GM19468 (cell line): ENCODE data around the gene PROSER3.

Experiments used
- ATAC-seq: cut with Tn5 transposase; IDR thresholded peaks from one replicate; pipeline ENCODE4 v1.9.1; 2021; ENCODE audit warnings: mild to moderate bottlenecking, moderate library complexity, moderate number of reproducible peaks; ENCODE audit not compliant: unreplicated experiment; ENCODE audit errors: extremely low read depth

PROSER3 gene

GRCh38 chr19:35736913-35737886 is 20.8 kb upstream of the PROSER3 start:
- no peak for ATAC-seq

GRCh38 chr19:35738021-35738886 is 19.7 kb upstream of the PROSER3 start:
- ATAC-seq, result no peak

GRCh38 chr19:35738887-35739229 is 19.1 kb upstream of the PROSER3 start:
- no peak for ATAC-seq

- ATAC-seq, result no peak
Observed at GRCh38 chr19:35739275-35740107, 18.5 kb upstream of the PROSER3 start.

- no peak for ATAC-seq
Observed at GRCh38 chr19:35740108-35740422, 17.9 kb upstream of the PROSER3 start.

GRCh38 chr19:35740423-35741202 is 17.4 kb upstream of the PROSER3 start:
- peak; percentile 50 for ATAC-seq

- no peak for ATAC-seq
Observed at GRCh38 chr19:35741203-35741515, 16.8 kb upstream of the PROSER3 start.

- ATAC-seq, result no peak
Observed at GRCh38 chr19:35742121-35742724, 15.8 kb upstream of the PROSER3 start, which contains the start of gene IGFLR1. TSS of gene IGFLR1 (minus strand) at chr19:35742452. CDS start at chr19:35741180, 1,272 bp downstream.

GRCh38 chr19:35743640-35744429 is 14.1 kb upstream of the PROSER3 start:
- no peak for ATAC-seq

GRCh38 chr19:35744430-35745327 is 13.3 kb upstream of the PROSER3 start:
- ATAC-seq, result no peak

GRCh38 chr19:35745328-35746086 is 12.5 kb upstream of the PROSER3 start, which contains the start of the genes PSENEN and U2AF1L4:
TSS of gene PSENEN (plus strand) at chr19:35745651. CDS start at chr19:35745931, 280 bp downstream.
TSS of gene U2AF1L4 (minus strand) at chr19:35745418. CDS start at chr19:35745391, 27 bp downstream.
- peak; percentile 44 for ATAC-seq

- ATAC-seq, result no peak
Observed at GRCh38 chr19:35746087-35746462, 11.9 kb upstream of the PROSER3 start.

GRCh38 chr19:35746531-35746930 is 11.4 kb upstream of the PROSER3 start:
- ATAC-seq, result no peak

- ATAC-seq, result peak; percentile 43
Observed at GRCh38 chr19:35748106-35749020, 9.6 kb upstream of the PROSER3 start, which contains the start of gene LIN37. TSS of gene LIN37 (plus strand) at chr19:35748576. CDS start at chr19:35748725, 149 bp downstream.

GRCh38 chr19:35750167-35750566 is 7.8 kb upstream of the PROSER3 start:
- ATAC-seq, result no peak
